Stimulated activated CD4-positive, alpha-beta T cell treated with anti-CD3 and anti-CD28 coated beads, TNF-alpha, amount 100 ng/mL, for 48 hours (primary cell): ENCODE results near the gene ALOX15.
"Not testable (repeated sequence)": the region's sequence is repeated elsewhere in the genome, so short reads cannot be mapped to it uniquely, and the experiment has no call there.

Experiments
- DNase-seq, 3 donors: peaks; one replicate each; pipeline ENCODE4 v3.0.0-alpha.2; 2020; ENCODE audit warnings: low read depth in 3 of 3

ALOX15 gene

GRCh38 chr17:4652997-4653396, 11.5 kb upstream of the ALOX15 start:
- no peak for DNase-seq

DNA sequence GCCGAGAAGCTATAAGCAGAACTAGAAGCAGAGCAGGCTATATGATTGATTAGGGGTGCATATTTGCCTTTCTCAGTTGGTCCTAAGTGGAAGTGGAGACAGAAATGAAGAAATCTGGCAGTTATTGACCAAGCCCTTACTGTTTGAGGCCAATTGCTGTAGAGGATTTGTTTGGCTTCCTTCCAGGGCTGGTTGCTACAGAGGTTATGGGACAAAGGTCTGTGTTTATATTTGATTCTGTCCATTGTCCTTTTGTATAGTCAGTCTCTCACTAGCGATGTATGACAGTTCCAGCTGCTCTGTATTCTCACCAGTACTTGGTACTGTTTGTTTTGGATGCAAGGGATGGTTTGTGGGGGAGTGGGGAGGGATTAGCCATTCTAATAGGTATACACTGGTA, 7.3 kb upstream of the ALOX15 start:
- no peak for DNase-seq

- DNase-seq, result no peak
Observed at GRCh38 chr17:4645642-4646041, 4.2 kb upstream of the ALOX15 start.

GRCh38 chr17:4643676-4644075, 2.2 kb upstream of the ALOX15 start:
- DNase-seq, result no peak

DNA sequence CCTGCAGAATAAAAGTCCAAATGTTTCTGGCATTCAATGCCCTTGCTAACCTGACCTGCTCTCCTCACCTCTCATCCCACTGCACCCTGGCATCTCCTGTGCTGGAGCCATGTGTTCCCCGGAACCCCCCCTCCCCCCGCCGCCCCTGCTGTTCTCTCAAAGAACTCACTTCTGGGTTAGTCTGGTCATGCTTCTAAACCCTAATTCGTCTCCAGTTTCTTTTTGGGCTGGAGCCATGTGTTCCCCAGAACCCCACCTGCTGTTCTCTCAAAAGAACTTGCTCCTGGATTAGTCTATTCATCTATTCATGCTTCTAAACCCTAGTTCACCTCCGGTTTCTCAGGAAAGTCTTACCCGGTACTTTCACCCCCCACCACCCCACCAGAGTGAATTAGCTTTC, 808 bp upstream of the ALOX15 start:
- no peak for DNase-seq

DNA sequence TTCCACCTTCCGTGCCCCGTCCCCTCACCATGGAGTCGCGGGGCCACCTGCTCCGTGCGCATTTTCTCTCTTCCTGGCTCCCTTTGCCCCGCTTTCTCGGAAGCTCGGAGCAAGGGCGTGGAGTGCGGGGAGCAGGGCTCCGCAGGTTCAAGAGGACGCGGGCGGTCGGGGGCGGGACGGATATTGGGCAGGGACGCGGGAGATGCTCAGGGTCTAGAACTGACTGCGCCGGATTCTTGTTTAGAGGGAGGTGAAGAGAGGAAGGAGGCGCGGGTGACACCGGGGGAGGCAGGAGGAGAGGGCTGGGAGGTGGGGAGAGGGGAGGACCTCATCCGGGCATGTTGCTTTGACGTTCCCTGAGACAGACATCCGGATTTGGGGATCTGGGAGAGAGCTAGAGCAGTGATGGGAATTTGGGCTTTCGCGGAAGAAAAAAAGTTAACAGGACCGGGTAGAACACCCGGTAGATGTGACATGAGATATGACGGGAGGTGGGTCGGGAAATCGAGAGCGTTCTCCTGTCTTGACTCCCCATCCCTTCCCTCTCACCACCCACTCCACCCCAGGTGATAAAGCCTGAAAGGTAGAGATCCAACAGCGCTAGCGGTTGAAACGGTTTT, 799 bp downstream of the ALOX15 start:
- DNase-seq, result not testable (repeated sequence)

DNA sequence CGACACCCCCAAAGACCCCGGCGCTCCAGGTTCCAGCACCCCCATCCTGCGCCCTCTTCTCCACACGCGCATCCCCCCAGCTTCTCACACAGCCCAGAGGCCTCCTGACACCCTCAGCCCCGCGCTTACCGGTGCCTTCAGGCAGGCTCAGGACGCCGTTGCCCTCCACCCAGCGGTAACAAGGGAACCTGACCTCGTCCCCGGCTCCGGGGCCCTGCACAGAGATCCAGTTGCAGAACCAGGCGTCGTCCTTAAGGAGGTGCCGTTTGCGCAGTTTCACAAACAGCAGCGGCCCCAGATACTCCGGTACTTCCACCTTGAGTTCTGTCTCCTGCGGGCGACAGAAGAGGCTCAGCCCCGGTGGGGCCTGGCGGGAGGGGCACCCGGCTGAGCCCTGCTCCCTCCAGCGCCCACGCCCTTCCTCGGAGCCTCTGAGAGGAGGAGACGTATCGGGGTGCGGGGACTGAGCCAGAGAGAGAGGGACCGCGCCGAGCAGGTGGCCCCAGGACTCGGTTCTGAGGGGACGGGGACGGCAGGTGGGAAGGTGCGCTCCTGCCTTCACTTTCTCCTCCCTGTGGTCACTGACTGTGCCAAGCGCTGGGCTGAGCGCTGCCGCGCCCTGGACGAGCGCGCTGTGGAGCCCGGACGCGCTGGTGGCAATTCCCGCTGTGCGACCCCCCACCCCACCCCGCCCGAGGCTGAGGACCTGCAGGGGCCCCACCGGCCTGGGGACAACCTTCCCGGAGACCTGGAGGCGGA, 2.0 kb downstream of the ALOX15 start:
- not testable (repeated sequence) for DNase-seq

- DNase-seq, result not testable (repeated sequence)
Observed at GRCh38 chr17:4638766-4639165, 2.7 kb downstream of the ALOX15 start.

DNA sequence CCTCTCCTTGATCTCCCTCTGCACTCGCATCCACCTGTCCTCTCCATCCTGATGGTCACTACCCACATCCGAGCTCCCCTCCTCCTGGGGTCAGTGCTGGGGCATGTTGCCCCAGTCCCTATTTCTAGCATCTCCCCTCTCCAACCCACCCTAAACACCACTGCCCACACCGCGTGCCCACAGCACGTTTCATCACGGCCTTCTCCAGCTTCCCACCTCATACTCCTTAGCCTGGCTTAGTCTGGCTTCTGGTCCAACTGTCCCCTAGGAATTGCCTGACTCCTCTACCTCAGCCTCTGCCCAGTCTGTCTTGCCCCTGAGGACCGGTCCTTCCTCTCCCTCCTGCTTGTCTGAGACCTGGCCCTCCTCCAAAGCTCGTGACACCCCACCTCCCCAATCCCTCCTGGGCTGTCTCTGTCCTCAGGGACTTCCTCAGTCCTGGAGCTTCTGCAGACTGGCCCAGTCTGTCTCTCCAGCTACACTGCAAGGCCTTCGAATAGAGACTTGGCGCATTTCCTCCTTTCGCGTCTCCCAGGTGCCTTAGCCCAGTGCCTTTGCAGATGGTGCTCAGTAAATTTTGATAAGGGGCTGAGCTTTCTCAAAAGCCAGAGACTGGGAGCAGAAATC, 4.9 kb downstream of the ALOX15 start:
- DNase-seq, result no peak

DNA sequence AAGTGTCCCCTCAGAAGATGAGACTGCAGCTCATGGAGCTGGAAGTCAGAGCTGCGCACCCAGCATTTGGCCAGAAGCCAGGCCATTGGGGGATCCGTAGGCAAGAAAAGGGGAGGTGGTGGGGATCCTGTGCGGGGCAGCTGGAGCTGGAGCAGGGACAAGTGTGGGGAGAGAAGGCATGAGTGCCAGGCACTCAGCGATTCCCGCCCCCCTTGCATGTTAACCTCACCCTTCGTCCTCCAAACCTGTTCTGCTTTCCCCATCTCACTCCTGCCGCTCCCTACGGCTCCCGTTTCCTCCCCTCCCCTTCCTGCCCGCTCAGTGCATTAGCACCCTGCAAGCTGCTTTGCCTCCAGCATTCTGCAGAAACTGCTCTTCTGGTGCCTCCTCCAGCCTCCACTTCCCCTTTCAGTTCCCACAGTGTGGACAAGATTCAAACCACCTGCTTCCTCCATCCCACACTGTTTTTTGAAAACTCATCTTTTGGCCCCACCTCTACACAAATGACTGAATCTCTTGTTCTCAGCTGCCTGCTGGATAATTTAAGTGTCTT, 5.6 kb downstream of the ALOX15 start:
- no peak for DNase-seq

- no peak for DNase-seq
Observed at GRCh38 chr17:4634976-4635375, 6.5 kb downstream of the ALOX15 start.

DNA sequence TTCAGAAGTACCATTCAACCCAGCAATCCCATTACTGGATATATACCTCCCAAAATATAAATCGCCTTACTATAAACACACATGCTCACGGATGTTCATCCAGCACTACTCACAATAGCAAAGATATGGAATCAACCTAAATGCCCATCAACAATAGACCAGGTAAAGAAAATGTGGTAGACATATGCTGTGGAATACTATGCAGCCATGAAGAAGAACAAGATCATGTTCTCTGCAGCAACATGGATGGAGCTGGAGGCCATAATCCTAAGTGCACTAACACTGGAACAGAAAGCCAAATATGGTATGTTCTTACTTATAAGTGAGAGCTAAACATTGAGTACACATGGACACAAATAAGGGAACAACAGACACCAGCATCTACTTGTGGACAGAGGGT, 7.8 kb downstream of the ALOX15 start:
- DNase-seq, result no peak

- DNase-seq, result no peak
Observed at GRCh38 chr17:4632581-4632920, 8.9 kb downstream of the ALOX15 start.

DNA sequence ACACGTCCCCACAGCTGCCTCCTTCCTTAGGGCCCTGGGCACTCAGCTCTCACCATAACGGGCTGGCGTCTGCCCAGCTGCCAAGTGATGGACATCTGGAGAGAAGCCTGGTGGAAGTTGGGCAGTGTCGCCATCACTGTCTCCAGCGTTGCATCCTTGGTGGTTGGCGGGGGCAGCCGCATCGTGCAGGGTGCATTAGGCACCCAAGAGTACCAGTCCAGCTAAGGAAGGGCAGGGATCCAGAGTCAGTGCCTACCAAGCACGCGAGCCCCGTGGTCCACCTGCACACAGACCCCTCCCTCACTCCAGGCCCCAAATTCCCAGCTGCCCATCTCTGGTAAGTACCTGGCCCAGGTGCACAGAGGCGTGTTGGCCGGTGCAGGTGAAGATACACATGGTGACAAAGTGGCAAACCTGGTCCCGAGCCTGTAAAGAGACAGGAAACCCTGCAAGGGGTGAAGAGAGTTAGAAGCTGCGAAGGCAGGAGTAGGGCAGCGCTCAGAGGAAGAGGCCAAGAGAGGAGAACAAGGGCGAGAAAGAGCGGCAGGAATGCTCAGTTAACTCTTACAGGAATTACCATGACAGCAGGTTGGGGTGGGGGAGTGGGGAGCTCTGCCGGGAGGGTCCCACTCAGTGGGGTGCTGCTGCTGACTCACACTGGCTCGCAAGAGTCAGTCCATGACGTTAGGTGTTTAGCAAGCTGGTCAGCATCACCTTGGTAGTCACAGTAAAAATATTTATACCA, 9.5 kb downstream of the ALOX15 start:
- DNase-seq, result no peak

DNA sequence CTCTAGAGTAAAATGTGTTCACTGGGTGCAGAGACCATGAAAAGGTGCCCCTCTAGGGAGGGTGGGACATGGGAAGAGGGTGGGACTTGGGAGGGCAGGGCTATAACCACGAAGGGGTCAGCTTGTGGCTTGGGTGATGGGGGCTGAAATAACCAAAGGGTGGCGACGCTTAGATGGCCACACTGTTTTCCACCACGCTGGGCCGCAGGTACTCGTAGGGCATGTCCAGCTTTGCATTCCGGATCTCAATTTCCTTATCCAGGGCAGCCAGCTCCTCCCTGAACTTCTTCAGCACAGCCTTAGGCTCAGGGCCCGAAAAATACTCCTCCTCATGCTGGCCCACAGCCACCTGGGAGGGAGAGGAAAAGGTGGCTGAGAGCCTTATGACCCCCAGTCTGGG, 10.0 kb downstream of the ALOX15 start:
- no peak for DNase-seq

DNA sequence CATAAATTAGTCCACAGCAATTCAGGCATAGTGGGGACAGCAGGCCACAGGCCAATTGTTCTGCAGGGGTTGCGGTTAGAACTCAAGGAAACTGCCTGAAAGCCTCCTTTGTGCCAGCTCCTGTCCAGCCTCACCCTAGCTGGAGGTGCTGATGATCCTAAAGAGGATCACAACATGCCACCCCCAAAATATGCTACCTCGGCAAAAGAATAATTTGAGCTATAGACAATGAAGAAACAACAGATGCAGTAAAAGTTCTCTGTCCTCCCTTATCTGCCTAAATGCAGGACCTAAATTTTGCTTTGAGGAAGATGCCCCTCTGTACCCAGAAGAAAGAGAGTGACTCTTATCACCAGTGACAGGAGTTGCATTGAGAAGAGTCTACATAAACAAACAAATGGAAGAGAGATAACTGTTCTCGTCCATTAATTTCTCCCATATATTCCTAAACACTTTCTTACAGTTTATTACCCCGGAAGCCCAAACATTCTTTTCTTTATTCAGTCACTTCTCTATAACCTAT, 14.7 kb downstream of the ALOX15 start:
- DNase-seq, result no peak

- DNase-seq, result no peak
Observed at GRCh38 chr17:4625181-4625617, 16.3 kb downstream of the ALOX15 start.

- not testable (repeated sequence) for DNase-seq
Observed at GRCh38 chr17:4624451-4624911, 17.0 kb downstream of the ALOX15 start.

DNA sequence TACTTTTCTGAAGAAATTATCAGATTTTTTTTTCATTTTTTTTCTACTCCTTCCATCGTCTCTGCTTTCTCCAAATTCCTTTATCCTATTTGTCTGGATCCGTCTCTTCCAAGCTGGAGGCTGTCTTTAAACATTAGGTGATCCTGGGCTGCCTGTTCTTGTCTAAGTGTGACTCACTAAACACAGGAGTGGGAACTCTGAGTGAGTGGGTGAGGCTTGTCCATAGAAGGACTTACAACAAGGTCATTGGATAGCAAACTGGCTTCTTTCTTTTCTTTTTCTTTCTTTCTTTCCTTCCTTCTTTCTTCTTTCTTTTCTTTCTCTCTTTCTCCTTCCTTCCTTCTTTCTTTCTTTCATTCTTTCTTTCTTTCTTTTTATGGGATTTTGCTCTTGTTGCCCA, 18.2 kb downstream of the ALOX15 start:
- DNase-seq, result no peak

DNA sequence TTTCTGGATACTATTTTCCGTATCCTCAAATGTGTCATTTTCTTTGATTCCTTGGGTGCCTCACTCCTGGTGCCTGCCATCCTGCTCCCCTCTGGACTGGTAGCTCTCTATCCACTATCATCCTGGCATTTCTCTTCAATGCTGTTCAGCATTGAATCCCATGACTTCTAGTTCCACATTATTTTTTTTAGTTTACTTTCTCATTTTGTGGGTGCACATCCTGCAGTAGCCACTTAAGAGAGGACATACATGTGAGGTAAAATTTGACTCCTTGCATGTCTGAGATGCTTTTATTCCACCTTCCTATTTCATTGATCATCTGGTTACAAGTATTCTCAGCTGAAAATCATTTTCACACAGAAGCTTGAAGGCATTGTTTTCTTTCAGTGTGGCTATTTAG, 19.1 kb downstream of the ALOX15 start:
- no peak for DNase-seq

- no peak for DNase-seq
Observed at GRCh38 chr17:4620531-4621101, 20.9 kb downstream of the ALOX15 start.
